Measurements from ENCODE around the gene ZNF280C. TPM values are rescaled to one million over a fixed set of nuclear protein-coding genes. Genes with fewer than 3 reads are reported as not detected.
"Not testable (repeated sequence)": the region's sequence is repeated elsewhere in the genome, so short reads cannot be mapped to it uniquely, and the experiment has no call there.

Gene ZNF280C
- total RNA-seq, 1 donor from 2014 or later = 5.7 TPM

DNA sequence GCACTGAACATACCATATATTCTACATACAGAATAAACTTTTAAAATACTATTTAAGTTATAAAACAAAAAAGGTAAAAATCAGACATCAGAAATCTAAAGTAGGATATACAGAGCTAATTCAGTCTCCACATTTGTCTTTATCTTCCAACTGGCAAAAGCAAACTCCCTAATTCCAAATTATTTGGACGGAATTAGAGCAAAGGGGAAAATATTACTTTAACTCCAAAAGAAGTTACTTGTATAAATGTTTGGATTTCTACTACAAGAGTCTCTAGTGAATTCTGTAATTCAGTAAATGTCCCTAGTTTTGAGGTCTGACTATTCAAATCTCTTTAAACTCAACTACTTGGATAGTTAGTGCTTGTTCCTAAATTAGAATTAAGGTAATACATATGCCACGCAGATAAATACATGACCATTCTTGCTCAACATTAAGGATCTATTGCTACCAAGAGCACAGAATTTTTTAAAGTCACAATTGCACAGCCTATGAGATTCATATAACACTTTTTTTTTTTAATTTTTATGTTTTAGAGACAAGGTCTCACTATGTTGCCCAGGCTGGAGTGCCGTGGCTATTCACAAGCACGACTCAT is 7.3 kb downstream of the ZNF280C start:
- intact Hi-C loops (cut with micrococcal nuclease) = loop anchor here (10.0 kb wide), 2 partner anchors 327 to 1953 kb away; partner anchors contain the start of gene RAP2C

DNA sequence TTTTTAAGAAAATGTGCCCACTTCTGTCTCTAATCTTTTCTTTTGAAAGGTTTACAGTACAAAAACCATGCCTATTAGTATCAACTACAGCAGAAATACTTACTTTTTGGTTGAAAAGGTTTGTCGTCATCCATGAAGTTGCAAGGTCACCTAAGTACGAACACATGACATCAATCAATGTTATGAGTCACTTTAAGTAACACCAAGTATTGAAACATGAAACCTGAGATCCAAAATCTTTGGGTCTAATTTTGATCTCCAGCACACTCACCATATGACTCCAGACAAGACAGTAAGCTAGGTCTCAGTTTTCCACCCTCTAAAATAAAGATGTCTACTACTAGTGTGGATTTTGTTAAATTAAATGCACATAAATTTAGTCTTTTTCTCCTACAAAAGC is 8.4 kb downstream of the ZNF280C start:
- intact Hi-C loops (cut with micrococcal nuclease) = loop anchor here (10.0 kb wide), 2 partner anchors 326 to 1954 kb away; partner anchors contain the start of gene RAP2C

DNA sequence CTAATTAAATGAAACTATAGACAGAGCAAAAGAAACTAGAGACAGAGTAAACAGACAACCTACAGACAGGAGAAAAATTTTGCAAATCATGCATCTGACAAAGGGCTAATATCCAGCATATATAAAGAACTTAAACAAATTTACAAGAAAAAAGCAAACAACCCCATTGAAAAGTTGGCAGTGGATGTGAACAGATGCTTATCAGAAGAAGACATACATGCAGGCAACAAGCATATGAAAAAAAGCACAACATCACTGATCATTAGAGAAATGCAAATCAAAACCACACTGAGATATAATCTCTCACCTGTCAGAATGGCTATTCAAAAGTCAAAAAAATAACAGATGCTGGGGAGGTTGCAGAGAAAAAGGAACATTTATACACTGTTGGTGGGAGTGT is 14.8 kb downstream of the ZNF280C start:
- intact Hi-C loops (cut with micrococcal nuclease) = no loop called here

DNA sequence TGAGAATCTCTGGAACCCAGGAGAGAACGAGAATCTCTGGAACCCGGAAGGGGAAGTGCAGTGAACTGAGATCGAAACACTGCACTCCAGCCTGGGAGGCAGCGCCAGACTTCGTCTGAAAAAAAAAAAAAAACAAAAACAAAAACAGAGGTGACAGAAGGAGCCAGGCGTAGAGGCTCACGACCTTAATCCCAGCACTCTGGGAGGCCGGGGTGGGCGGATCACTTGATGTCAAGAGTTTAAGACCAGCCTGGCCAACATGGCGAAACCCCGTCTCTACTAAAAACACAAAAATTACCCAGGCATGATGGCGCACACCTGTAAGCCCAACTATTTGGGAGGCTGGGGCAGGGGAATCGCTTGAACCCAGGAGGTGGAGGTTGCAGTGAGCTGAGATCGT is 17.0 kb downstream of the ZNF280C start:
- intact Hi-C loops (cut with micrococcal nuclease) = no loop called here

DNA sequence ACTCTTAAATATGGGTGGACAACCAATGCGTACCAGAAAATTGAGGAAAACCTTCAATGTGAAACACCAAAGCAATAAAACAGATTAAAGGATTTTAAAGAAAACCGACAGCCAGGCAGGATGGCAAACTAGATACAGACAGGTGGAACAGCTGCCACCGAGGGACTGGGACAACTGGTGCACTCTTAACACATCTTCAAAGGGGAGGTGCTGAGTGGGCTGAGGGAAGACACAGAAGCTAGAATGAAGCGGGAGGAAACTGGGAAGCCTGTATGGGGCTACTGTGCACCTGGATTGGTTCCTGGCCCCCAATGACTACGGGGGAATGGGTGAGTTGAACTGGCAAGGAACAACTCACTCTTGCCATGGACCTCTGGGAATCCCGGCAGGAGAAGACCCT is 20.7 kb downstream of the ZNF280C start:
- intact Hi-C loops (cut with micrococcal nuclease) = no loop called here

DNA sequence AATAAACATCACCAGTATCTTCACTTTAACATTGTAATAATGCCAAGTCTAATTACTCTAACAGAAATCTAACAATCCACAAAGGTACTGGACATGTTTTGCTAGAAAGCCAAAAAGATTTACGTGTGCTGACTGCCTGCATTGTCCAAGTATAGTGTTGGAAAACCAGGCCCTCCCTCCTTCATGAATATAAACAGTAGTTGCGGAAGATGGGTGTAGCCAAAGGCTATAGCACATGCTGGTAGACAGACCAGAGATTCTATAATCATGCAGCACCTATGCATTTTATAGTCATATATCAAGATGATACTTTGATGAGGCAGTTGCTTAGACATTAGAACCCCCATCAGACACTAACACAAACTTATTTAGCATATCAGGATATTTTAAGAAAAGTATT is 22.6 kb downstream of the ZNF280C start:
- intact Hi-C loops (cut with micrococcal nuclease) = no loop called here

DNA sequence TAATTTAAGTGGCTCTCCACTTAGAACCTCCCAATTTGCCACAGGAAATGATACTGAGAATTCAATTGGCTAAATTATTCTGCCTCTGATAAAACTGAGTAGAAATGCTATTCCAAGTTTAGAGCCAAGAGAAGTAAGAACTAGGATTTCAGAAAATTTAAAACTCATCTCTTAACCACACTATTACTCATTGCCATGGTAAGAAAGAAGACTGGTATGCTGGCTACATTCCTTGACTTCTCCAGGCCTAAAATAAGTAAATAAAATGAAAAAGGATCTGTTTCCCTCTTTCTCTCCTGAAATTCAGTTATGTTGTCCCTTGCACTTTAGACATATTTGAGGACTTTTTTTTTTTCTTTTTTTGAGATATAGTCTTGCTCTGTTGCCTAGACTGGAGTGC is 23.3 kb downstream of the ZNF280C start:
- intact Hi-C loops (cut with micrococcal nuclease) = no loop called here

DNA sequence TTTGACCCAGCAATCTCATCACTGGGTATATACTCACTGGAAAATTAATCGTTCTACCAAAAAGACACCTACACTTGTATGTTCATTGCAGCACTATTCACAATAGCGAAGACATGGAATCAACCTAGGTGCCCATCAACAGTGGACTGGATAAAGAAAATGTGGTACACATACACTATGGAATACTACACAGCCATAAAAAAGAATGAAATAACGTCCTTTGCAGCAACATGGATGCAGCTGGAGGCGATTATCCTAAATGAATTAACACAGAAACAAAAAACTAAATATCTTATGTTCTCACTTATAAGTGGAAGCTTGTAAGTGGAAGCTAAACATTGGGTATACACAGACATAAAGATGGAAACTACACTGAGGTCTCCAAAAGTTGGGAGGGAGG is 37.5 kb downstream of the ZNF280C start:
- intact Hi-C loops (cut with micrococcal nuclease) = not testable (repeated sequence)

DNA sequence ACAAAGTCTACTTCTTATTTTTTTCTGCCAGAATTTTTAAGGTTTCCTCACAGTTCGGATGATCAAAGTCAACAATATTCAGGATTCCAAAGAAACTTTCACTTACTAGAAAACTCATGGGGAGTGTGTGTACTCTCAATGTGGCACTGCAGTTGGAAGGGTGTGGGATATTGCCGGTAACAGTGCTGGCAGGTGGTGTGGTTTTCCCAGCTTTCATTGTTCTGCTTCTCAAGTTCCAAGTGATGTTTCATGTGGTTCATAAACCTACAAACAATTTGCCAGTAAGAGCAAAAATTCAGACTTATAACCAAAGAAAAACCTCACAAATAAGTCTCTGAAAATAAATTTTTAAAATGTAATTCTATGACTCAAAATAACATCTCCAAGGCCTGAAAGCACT is 39.8 kb downstream of the ZNF280C start:
- intact Hi-C loops (cut with micrococcal nuclease) = no loop called here

DNA sequence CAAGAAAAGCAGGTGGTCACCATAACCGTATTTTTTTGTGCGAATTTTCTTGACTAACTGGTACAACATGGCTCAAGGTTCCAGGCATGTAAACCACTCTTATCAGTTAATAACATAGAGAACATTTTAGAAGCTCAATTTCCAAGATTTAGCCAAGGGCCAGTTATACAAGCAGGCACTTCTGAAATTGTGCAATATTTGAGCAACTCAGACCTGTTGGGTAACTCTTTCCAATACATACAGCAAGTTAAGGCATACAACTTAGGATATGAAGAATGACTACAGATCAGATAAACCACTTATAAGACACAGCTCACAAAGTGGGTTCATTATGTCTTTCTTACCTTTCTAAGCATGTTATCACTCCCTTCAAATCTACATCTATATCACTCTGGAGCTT is 43.9 kb downstream of the ZNF280C start:
- intact Hi-C loops (cut with micrococcal nuclease) = no loop called here

DNA sequence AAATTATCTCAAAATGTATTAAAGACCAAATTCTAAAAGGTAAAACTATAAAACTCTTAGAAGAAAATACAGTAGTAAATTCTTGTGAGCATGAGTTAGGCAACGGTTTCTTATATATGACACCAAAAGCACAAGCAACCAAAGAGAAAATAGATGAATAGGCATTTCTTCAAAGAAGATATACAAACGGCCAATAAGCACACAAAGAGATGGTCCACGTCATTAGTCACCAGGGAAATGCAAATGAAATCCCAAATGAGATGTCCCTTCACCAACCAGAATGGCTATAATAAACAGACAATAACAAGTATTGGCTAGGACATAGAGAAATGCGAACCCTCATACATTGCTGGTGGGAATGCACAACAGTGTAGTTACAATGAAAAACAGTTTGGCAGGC is 52.4 kb downstream of the ZNF280C start:
- intact Hi-C loops (cut with micrococcal nuclease) = no loop called here

DNA sequence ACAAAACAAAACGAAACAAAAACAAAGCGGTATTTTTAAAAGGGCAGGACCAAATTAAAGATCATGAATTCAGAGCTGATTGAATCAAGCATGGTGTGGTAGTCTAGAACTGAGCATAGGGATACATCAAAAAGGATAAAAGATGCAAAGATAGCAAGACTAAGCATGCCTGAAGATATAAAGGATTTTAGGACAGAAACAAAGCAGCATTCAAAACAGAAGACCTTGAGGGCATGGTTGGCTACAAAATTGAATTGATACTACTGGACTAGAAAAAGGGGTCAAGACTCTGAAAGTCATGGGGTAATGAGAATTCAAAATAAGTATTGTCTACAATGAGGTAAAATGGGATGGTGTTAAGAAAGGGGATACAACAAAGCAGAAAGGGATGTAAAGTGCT is 55.3 kb downstream of the ZNF280C start:
- intact Hi-C loops (cut with micrococcal nuclease) = no loop called here

DNA sequence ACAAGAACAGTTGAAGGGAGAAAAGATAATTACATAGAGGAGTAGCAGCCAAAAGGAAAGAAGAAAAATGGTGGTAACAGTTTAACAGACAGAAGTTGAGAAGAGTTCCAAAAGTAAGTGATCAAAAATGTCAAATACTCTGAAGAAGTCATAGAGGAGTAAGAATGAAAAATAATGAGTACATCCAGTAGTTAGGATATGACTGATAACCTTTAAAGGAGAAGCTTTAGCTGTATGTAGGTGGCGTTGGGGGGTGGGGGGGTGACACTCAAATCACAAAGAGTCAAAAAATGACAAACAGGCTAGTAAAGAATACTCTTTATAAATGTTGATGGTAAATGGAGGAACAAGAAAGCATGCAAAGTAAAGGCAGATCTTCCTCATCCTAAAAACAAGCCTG is 56.3 kb downstream of the ZNF280C start:
- intact Hi-C loops (cut with micrococcal nuclease) = no loop called here

DNA sequence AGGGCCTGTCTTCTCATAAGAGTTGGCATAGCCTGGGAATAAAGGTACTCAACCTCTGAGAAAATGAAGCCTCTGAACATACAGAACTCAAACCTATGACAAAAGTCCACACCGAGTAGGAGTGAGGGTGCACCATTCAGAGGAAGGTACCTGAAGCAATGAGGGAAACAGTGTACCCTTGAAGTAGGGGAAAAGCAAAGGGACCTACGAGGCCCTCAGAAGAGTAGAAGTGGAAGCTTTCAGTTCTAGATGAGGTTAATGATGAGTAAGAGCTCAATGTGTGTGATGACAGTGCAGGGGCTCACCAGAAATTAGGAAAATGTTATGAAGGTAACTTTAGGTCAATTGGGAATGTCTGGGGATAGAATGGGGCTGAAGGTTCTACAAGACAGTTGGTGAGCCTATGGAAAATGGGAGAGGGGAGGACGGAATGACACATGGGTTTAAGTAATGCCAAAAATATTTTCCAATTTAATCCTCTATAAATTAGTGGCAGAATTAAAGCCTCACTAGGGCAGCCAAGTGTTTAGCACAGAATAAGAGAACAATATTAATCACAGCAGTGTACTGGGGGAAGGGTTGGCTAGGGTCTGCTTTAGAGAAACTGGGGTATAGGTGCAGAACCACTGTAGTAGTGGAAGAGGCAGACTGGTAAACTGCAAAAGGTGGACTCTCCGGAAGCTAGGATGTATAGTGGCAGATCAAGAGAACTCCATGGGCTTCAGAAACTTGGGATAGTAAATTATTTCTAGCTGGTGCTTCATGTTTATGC is 57.1 kb downstream of the ZNF280C start:
- intact Hi-C loops (cut with micrococcal nuclease) = no loop called here

DNA sequence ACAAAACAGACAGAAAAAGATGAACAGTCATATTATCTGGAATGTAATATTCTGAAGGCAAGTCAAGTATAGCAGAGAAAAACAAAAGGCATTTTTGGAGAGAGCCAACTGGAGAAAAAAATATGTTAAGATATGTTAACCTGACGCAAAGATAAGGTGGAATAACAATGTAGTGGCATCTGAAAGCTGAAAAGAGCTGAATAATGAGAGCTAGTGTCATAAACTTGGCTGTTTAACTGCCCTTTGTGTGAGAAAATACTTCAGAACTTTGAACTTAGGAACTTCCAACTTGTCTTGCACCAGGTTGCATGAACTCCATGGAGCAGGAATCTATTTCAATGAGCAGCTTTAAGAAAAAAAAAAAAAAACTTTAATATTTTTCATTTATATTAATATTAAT is 64.1 kb downstream of the ZNF280C start:
- intact Hi-C loops (cut with micrococcal nuclease) = no loop called here

DNA sequence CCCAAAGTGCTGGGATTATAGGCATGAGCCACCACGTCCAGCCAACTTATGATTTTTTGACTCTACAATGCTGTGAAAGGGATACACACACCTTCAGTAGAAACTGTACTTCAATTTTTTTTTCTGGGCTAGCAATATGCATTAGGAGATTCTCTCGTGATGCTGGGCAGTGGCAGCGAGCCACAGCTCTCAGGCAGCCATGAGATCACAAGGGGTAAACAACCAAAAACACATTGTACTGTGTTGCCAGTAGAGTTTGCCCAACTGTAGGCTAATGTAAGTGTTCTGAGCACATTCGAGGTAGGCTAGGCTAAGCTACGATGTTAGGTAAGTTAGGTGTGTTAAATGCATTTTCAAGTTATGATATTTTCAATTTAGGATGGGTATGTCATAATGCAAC is 71.2 kb downstream of the ZNF280C start:
- intact Hi-C loops (cut with micrococcal nuclease) = loop anchor here (10.0 kb wide), 1 partner anchor 593 kb away; no protein-coding TSS in a partner anchor

DNA sequence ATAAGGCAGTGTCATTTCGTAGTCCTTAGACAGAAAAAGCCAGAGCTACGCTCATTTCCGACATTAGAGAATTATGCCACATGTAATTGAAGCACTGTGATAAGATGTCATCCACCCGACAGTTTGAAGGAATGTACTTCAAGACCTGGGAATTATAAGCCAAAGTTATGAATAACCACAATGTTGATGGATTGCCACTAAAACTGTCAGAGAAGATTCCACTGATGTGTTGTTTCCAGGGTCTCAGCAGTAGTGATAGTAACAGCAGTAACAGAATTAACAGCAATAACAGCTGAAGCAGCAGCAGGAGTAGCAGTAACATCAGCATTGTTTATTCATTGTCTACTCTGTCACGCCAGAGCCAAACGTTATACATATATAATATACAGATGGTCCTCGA is 72.2 kb downstream of the ZNF280C start:
- intact Hi-C loops (cut with micrococcal nuclease) = loop anchor here (10.0 kb wide), 1 partner anchor 592 kb away; no protein-coding TSS in a partner anchor

DNA sequence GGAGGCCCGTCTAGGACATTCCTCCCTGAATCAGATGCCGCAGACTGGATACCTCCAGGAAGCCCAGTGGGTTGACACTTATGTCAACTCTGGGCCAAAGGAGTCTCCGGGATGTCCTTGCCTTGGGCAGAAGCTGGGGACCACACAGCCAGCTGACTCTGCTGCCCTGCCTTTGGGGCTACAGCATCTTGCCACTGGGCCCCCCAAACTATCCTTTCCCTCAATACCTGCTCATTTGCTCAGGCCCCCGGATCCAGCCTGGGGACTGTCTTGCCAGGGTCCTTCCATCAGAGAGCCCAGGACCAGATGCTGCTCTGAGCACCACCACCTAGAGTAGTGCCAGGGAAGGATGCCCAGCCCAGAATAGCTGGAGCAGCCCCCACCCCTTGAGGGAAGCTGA is 77.9 kb downstream of the ZNF280C start:
- intact Hi-C loops (cut with micrococcal nuclease) = loop anchor here (5.0 to 10.0 kb wide), 2 partner anchors 68 to 586 kb away; no protein-coding TSS in a partner anchor

DNA sequence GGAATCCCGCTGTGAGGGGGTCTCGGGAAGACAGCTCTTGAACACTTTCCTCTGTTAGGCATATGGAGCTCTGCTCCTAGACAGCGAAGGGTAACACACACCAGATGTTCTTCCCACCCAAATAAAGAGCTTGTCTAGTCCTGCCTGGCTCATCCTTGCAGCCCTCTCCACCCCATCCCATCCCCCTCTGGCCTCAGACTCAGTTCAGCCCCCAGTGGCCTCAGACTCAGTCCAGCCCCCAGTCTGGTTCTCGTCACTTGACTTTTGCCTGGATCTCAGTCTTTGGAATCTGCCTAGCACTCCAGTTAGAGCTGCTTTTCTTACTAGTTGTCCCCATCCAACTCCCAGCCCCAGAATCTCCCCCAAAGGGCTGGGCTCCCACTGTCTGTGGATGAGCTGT is 82.0 kb downstream of the ZNF280C start:
- intact Hi-C loops (cut with micrococcal nuclease) = no loop called here

DNA sequence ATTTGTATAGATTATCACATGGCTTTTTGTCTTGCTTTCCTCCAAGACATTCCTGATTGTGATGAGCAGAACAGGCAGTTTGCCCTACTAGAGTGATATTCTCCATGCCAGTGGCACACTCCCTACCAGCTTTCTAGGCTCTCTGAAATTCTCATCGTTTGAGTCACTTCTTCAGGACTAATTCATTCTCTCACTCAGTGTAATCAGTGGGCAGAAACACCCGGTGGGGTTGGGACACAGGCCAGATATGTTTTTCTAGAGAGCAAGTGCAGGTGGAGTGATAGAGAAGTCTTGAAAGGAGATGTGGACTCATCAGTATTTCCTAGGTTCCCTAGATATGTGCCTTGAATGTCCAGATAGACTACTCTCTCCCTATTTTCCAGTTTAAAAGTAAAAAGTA is 83.8 kb downstream of the ZNF280C start:
- intact Hi-C loops (cut with micrococcal nuclease) = no loop called here

DNA sequence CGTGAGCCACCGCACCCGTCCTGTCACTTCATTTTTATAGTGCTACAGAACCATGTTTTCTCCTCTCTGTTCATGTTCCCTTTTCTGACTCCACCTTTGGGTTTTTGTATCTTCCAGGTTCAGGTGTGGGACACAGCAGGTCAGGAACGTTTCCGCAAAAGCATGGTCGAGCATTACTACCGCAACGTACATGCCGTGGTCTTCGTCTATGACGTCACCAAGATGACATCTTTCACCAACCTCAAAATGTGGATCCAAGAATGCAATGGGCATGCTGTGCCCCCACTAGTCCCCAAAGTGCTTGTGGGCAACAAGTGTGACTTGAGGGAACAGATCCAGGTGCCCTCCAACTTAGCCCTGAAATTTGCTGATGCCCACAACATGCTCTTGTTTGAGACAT is 84.5 kb downstream of the ZNF280C start:
- intact Hi-C loops (cut with micrococcal nuclease) = no loop called here

DNA sequence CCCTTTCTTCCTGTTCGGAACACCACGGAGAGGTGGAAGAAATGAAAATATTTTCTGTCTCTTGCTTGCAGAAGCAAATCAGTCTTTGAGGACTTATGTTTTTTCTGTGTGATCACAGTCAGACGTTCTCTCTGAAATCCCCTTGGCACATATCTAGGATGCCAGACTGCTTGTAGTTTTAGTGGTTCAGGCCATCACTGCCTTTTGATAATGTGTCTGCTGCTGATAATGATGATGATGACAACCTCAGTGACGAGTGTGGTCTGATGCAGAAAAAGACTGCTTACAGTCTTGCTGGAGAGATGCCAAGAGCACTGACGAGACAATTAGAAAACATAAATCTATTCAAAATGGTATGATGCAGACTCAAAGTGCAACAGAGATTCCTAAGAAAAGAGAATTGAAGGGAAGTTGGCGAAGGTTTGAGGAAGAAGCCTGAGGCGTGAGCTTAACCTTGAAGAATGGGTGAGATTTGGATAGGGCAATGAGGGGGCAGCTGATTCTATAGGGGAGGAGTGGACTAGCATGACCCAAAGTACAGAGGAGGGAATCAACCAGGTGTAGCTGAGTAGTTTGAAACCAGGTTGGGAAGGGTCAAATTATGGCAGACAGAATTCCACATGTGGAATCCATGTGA is 89.0 kb downstream of the ZNF280C start:
- intact Hi-C loops (cut with micrococcal nuclease) = no loop called here

All from T-helper 2 cell treated with Interferon-gamma antibody and Interleukin-4, amounts not matched to agents 100 ng/mL and 5 ng/mL, for 36 hours (primary cell).